GM12801 (cell line): ENCODE data around the gene NPEPPS.

Experiments used
- CTCF ChIP-seq: IDR thresholded peaks from one replicate; pipeline ENCODE4 v1.5.1; 2011; ENCODE audit warnings: control low read depth; ENCODE audit not compliant: insufficient read length; ENCODE audit errors: extremely low read depth

Gene NPEPPS

GRCh38 chr17:47650525-47651522 is 119.9 kb downstream of the NPEPPS start:
- TF ChIP-seq CTCF, result no peak

GRCh38 chr17:47651704-47652103 is 120.8 kb downstream of the NPEPPS start:
- TF ChIP-seq CTCF, result no peak

GRCh38 chr17:47652570-47652969 is 121.7 kb downstream of the NPEPPS start:
- no peak for TF ChIP-seq CTCF

- TF ChIP-seq CTCF, result no peak
Observed at GRCh38 chr17:47653442-47653841, 122.5 kb downstream of the NPEPPS start.

- no peak for TF ChIP-seq CTCF
Observed at GRCh38 chr17:47654991-47655390, 124.1 kb downstream of the NPEPPS start.

- no peak for TF ChIP-seq CTCF
Observed at GRCh38 chr17:47660064-47660492, 129.2 kb downstream of the NPEPPS start.

- TF ChIP-seq CTCF, result no peak
Observed at GRCh38 chr17:47663912-47664623, 133.2 kb downstream of the NPEPPS start.
